Measurements from ENCODE around the gene AMBRA1. TPM values are rescaled to one million over a fixed set of nuclear protein-coding genes. Genes with fewer than 3 reads are reported as not detected.

AMBRA1 gene
- total and polyA plus RNA-seq, 8 donors, result 6.8 to 18.7 (median 11.1) TPM

DNA sequence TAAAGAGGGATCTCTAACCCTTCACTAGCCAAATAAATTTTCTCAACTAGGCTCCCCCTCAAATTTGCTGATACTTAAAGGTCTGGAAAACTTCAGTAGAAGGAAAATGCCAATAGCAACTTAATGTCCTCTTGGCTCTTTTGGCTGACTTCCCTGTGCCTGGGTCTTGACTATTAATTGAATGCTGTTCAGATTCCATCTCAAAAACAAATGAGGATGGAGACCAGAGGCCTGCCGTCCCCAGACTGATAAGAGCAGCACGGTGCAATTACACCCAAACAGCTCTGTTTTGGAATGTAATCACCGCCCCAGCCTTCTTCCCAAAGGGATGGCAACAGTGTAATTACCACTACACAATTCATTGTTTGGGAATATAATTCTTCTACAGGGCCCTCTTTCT lies 112.9 kb downstream of the AMBRA1 start:
- DNase-seq (no peak), ATAC-seq (no peak), FAIRE-seq (no peak)
- WGBS, 2 donors, result 67 to 72% methylated on average over 3 of the region's 3 CpGs
- H3K27me3 ChIP-seq, result no peaks in the 10 kb centered on the region
- no peaks in the 10 kb centered on the region for H3K36me3 ChIP-seq
- H3K4me1 ChIP-seq, result no peaks in the 10 kb centered on the region
- H3K9me3 ChIP-seq, result no peaks in the 10 kb centered on the region
- no peak overlapping the region for H3K27ac ChIP-seq
- H3K4me3 ChIP-seq, result no peak overlapping the region
- TF ChIP-seq, protein P1, sequence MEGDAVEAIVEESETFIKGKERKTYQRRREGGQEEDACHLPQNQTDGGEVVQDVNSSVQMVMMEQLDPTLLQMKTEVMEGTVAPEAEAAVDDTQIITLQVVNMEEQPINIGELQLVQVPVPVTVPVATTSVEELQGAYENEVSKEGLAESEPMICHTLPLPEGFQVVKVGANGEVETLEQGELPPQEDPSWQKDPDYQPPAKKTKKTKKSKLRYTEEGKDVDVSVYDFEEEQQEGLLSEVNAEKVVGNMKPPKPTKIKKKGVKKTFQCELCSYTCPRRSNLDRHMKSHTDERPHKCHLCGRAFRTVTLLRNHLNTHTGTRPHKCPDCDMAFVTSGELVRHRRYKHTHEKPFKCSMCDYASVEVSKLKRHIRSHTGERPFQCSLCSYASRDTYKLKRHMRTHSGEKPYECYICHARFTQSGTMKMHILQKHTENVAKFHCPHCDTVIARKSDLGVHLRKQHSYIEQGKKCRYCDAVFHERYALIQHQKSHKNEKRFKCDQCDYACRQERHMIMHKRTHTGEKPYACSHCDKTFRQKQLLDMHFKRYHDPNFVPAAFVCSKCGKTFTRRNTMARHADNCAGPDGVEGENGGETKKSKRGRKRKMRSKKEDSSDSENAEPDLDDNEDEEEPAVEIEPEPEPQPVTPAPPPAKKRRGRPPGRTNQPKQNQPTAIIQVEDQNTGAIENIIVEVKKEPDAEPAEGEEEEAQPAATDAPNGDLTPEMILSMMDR (IDR thresholded peaks at IDR 0.05), result no peak
- intact Hi-C loops (cut with DNase I), result no loop called here

DNA sequence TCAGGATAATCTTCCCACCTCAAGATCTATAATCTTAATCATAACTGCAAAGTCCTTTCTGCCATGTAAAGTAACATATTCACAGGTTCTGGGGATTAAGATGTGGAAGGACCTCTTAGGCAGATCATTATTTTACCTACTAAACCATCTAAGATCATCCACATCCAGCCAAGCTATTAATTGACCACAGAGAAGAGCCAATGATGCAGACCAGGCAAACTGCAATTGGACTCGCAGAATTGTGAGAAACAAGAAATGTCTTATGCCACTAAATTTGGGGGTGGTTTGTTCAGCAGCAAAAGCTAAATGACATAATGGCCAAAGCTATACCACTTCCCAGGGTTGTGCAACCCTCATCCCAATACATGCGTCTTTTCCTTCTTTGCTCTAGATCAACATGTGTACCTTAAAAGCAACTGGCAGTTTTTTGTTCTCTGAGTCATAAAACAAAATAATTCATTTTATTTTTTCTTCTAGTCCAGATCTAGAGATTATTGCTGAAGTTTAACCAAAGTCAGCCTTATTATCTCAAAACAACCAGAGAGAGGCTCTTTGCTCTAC lies 113.6 kb downstream of the AMBRA1 start:
- no peak for ATAC-seq
- intact Hi-C loops (cut with DNase I), result no loop called here
- DNase-seq, result no peak
- Histone ChIP-seq H3K9me3 (no peaks in the 10 kb centered on the region), H3K27ac (no peak overlapping the region), H3K27me3 (no peaks in the 10 kb centered on the region), H3K4me1 (no peaks in the 10 kb centered on the region), H3K36me3 (no peaks in the 10 kb centered on the region), H3K4me3 (no peak overlapping the region)
- WGBS, 2 donors, result 95 to 100% methylated on average over 2 of the region's 2 CpGs
- FAIRE-seq, result no peak
- TF ChIP-seq, protein P1 (IDR thresholded peaks at IDR 0.05), result no peak

DNA sequence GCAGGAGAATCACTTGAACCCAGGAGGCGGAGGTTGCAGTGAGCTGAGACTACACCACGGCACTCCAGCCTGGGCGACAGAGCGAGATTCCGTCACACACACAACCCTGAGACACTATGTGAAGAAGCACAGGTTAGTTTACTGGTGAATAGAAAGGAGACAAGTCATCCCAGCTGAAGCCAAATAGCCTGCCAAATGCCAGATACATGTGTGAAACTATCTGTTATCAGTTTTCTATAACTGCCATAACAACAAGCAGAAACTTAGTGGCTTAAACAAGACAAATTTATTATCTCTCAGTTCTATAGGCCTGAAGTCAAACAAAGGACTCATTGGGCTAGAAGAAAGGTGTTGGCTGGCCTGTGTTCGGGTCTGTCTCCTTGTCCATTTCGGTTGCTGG lies 114.2 kb downstream of the AMBRA1 start:
- no peaks in the 10 kb centered on the region for H3K4me1 ChIP-seq
- H3K9me3 ChIP-seq, result no peaks in the 10 kb centered on the region
- 97% methylated on average over 7 of the region's 7 CpGs for WGBS, 2 donors
- H3K4me3 ChIP-seq, result no peak overlapping the region
- ATAC-seq (no peak), DNase-seq (no peak), FAIRE-seq (no peak)
- no peaks in the 10 kb centered on the region for H3K36me3 ChIP-seq
- no peak overlapping the region for H3K27ac ChIP-seq
- H3K27me3 ChIP-seq, result no peaks in the 10 kb centered on the region
- TF ChIP-seq, protein P1 (IDR thresholded peaks at IDR 0.05), result no peak
- intact Hi-C loops (cut with DNase I), result no loop called here

DNA sequence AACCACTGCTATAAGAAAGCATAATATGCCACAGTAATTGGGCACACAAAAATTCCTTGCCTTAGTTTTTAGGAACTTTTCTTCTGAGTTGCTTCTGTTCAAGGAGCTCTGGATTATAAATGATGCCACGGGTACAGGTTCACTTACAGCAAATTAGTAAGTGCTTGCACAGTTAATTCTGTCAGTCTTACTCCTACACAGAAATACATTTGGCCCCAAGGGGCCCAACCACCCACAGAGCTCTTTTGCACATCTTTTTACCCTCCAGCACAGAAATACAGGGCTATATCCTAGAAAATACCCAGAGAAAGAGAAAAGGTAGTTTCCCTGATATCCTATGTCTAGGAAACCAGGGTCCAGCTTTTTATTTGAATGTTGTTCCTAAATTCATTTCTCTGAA lies 115.6 kb downstream of the AMBRA1 start:
- FAIRE-seq, result no peak
- Histone ChIP-seq H3K27ac (no peak overlapping the region), H3K4me1 (peaks cover 0 to under 1% (median 0%) of the 10 kb centered on the region in 3 donors), H3K4me3 (no peak overlapping the region), H3K27me3 (no peaks in the 10 kb centered on the region), H3K36me3 (no peaks in the 10 kb centered on the region), H3K9me3 (no peaks in the 10 kb centered on the region)
- TF ChIP-seq, protein P1 (IDR thresholded peaks at IDR 0.05), result no peak
- intact Hi-C loops (cut with DNase I), result no loop called here
- 78 to 97% methylated on average over 1 of the region's 1 CpG for WGBS, 2 donors
- no peak for DNase-seq
- no peak for ATAC-seq

DNA sequence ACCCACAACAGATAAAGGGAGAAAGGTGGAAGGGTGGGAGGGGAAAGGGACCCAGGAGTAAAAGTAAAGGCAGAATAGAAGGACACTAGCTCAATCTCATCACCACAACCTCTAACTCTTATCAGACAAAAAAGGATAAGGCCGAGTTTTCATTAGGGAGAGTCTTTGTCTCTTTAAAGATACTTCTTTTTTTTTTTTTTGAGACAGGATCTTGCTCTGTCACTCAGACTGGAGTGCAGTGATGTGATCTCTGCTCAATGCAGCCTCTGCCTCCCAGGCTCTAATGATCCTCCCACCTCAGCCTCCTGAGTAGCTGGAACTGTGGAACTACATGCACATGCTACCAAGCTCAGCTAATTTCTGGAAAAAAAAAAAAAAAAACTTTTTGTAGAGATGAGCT lies 116.7 kb downstream of the AMBRA1 start:
- WGBS, 2 donors, result 77 to 88% methylated on average over 1 of the region's 1 CpG
- Histone ChIP-seq H3K36me3 (no peaks in the 10 kb centered on the region), H3K27me3 (no peaks in the 10 kb centered on the region), H3K4me3 (no peak overlapping the region), H3K4me1 (peaks cover 0 to 12% (median 4%) of the 10 kb centered on the region in 3 donors), H3K9me3 (no peaks in the 10 kb centered on the region), H3K27ac (no peak overlapping the region)
- TF ChIP-seq, protein P1 (IDR thresholded peaks at IDR 0.05), result no peak
- intact Hi-C loops (cut with DNase I), result no loop called here
- no peak for ATAC-seq
- DNase-seq, result no peak
- FAIRE-seq, result no peak

Data from pancreas (tissue), 10 donors.